Right lobe of liver (tissue), 6 donors: Measurements from ENCODE around the gene C1QTNF6. TPM values are rescaled to one million over a fixed set of nuclear protein-coding genes. Genes with fewer than 3 reads are reported as not detected.

Experiments
- ATAC-seq, 4 donors: fragments of 200-7000 bp; cut with Tn5 transposase; one replicate each; pipeline ENCODE4 v1.9.1; 2020; ENCODE audit warnings: mild to moderate bottlenecking in 4 of 4, moderate library complexity in 4 of 4
- DNase-seq, 3 donors: peaks; one replicate each; pipeline ENCODE4 v3.0.0-alpha.2; 2020
- H3K27ac ChIP-seq, 3 donors: fragments of 200-600 bp; one replicate each; pipeline ENCODE4 v1.8.0; 2022
- H3K27me3 ChIP-seq, 2 donors: fragments of 200-600 bp; one replicate each; pipeline ENCODE4 v1.8.0; 2022
- H3K36me3 ChIP-seq, 4 donors: fragments of 200-600 bp; sonication (generic) in 1 of 4; one replicate each; pipeline versions ENCODE4 v1.5.1 to v1.8.0; 2017 to 2022; ENCODE audit warnings: control low read depth in 1 of 4
- H3K4me1 ChIP-seq, 4 donors: fragments of 200-600 bp; sonication (generic) in 1 of 4; one replicate each; pipeline versions ENCODE4 v1.5.1 to v1.8.0; 2017 to 2022; ENCODE audit warnings: control low read depth in 1 of 4
- H3K4me3 ChIP-seq, 3 donors: fragments of 200-600 bp; one replicate each; pipeline ENCODE4 v1.8.0; 2022
- H3K9me3 ChIP-seq, 4 donors: fragments of 200-600 bp; sonication (generic) in 1 of 4; one replicate each; pipeline versions ENCODE4 v1.5.1 to v1.8.0; 2017 to 2022; ENCODE audit warnings: control low read depth in 1 of 4
- POLR2A ChIP-seq: fragments of 450-650 bp; IDR thresholded peaks from one replicate; pipeline ENCODE4 v1.6.1; 2017; ENCODE audit warnings: antibody characterized with exemption, mild to moderate bottlenecking
- WGBS: methylation state at CpG from one replicate; pipeline ENCODE4 v1.1.6; 2018; ENCODE audit warnings: low coverage, low lambda C conversion rate; ENCODE audit not compliant: insufficient coverage; ENCODE audit errors: missing lambda C conversion rate; 5-methylcytosine and 5-hydroxymethylcytosine counted together
- intact Hi-C, 2 donors: fragments of 100-400 bp; cut with DNase I; formaldehyde crosslinking; loops; one replicate each; pipeline versions ENCODE4 v1.11.2 to v1.14.1; 2022
- total RNA-seq, 6 experiments: library from RNA; depleted of rRNA in 2 of 6; stranded (reverse); fragments of >200 nt in 2 of 6; fragmentation: NEBNext Ultra II Directional in 3 of 6; extraction: Animal tissue kit (Norgen Biotek cat#: 25700) in 3 of 6; gene quantifications; one replicate each; pipeline versions ENCODE4 v1.1.0 to v1.2.4, GENCODE V29; 2016 to 2023
- TF ChIP-seq, protein P1 (sequence below), 4 donors: fragments of 200-600 bp in 3 of 4; fragments of 450-650 bp in 1 of 4; IDR thresholded peaks; one replicate each; pipeline versions ENCODE4 v1.5.1 to v1.8.0; 2016 to 2022; ENCODE audit warnings: antibody characterized with exemption in 4 of 4, mild to moderate bottlenecking in 2 of 4
- donor health status: DM: no; HTN: yes; CAD: no.
- donor health status: DM: no; HTN: no; CAD: no.
- donor health status: DM: no; HTN: no; CAD: no.
- donor health status: DM: no; HTN: yes; CAD: no.
- donor health status: DM: no; HTN: yes; CAD: no.

The C1QTNF6 gene
- total RNA-seq, 6 experiments from 2014 or later, result 3.3 to 12.6 (median 6.3) TPM

DNA sequence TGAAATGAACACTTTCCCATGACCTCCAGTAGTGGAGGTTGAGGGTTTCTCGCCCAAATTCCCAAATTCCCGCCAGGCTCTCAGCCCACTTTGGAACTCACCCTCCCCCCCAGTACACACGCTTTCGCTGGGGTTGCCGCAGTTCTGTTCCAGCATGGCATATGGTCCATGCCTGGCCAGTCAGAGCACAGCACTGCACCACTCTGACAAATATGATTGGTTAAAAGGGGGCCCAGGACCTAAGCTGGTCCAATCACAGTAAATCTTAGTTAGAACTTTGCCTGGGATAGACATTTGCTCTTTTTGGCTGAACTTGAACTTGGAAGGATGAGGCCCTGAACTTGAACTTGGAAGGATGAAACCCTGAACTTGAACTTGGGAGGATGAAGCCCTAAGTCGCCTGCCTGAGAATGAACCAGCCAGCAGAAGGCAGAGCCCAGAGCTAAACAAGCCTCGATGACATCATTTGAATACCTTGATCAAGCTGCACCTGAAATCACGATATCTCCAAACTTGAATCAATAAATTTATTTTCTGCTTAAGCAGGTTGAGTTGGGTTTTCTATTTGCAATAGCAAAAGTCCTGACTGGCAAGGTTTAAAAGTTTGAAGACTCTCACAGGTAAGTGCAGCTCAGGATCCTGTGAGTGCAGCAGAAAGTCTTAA is 36.8 kb upstream of the C1QTNF6 start:
- H3K4me1 ChIP-seq, result no peaks in the 10 kb centered on the region
- no peak overlapping the region for H3K4me3 ChIP-seq
- no peaks in the 10 kb centered on the region for H3K9me3 ChIP-seq
- DNase-seq, result no peak
- H3K27ac ChIP-seq, result no peak overlapping the region
- no peaks in the 10 kb centered on the region for H3K27me3 ChIP-seq
- 56% methylated on average over 8 of the region's 8 CpGs for WGBS
- TF ChIP-seq POLR2A, result no peak
- intact Hi-C loops, result no loop called here
- H3K36me3 ChIP-seq, result no peaks in the 10 kb centered on the region
- no peak for ATAC-seq

DNA sequence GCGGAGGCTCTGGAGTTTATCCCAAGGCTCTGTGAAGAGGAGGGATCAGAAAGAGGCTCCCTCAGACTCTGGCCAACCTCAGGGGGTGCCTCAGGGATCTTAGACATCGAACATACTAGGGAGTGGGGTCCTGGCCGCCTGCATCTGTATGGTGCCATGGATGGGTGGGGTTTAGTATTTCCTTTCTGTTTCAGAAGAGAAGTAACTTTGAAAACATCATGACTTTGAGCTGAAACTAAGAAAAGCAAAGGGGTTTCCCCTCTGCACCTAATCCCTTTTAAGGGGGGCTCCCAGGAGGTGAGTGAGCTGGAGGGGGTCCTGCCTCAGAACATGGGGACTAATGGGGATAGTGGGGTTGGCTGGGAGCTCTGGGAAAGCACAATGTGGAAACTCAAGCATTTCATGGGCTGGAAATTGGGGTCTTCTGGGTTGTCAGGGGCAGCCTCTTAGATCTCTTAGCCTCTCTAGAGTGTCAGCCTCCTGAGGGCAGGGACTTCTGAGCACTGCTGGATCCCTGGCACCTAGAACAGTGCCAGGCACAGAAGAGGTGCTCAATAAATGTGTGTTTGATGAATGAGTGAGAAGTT is 36.0 kb upstream of the C1QTNF6 start:
- 33% methylated on average over 2 of the region's 3 CpGs for WGBS
- H3K36me3 ChIP-seq, result no peaks in the 10 kb centered on the region
- H3K4me1 ChIP-seq, result no peaks in the 10 kb centered on the region
- H3K9me3 ChIP-seq, result no peaks in the 10 kb centered on the region
- intact Hi-C loops, result no loop called here
- H3K27ac ChIP-seq, result no peak overlapping the region
- ATAC-seq, result no peak
- H3K4me3 ChIP-seq, result no peak overlapping the region
- no peaks in the 10 kb centered on the region for H3K27me3 ChIP-seq
- TF ChIP-seq, protein P1, sequence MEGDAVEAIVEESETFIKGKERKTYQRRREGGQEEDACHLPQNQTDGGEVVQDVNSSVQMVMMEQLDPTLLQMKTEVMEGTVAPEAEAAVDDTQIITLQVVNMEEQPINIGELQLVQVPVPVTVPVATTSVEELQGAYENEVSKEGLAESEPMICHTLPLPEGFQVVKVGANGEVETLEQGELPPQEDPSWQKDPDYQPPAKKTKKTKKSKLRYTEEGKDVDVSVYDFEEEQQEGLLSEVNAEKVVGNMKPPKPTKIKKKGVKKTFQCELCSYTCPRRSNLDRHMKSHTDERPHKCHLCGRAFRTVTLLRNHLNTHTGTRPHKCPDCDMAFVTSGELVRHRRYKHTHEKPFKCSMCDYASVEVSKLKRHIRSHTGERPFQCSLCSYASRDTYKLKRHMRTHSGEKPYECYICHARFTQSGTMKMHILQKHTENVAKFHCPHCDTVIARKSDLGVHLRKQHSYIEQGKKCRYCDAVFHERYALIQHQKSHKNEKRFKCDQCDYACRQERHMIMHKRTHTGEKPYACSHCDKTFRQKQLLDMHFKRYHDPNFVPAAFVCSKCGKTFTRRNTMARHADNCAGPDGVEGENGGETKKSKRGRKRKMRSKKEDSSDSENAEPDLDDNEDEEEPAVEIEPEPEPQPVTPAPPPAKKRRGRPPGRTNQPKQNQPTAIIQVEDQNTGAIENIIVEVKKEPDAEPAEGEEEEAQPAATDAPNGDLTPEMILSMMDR (IDR thresholded peaks at IDR 0.05), result no peak
- no peak for TF ChIP-seq POLR2A
- no peak for DNase-seq

DNA sequence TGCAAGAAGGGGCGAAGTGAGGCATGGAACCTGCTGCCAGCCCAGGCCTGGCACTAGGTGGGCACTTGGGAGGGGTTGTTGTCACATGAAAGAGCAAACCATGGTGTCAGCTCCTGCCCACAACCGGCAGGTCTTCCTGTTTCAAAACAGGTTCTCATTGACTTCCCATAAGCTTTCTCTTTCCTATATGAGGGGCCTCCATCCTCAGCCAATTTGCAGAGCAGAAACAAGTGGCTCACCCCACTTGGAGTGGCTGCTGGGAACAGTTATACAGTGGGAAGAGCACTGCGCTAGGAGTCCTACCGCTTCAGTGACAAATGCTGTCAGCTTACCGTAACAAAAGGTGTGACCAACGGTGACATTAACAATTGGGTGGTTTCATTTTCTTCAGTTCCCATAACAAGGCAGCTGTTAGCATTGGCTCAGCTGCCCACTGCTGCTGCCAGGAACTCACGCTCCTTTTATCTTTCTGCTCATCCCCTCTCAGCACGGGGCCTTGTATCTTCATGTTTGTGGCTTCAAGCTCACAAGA is 34.5 kb upstream of the C1QTNF6 start:
- peak overlapping the region in 1 of 3 donors; percentile 40 for H3K27ac ChIP-seq
- DNase-seq, result no peak
- intact Hi-C loops, result no loop called here
- no peak overlapping the region for H3K4me3 ChIP-seq
- 50% methylated on average over 7 of the region's 8 CpGs for WGBS
- no peaks in the 10 kb centered on the region for H3K27me3 ChIP-seq
- no peaks in the 10 kb centered on the region for H3K36me3 ChIP-seq
- no peaks in the 10 kb centered on the region for H3K9me3 ChIP-seq
- no peaks in the 10 kb centered on the region for H3K4me1 ChIP-seq
- ATAC-seq, result peak in 2 of 4 donors; percentile 33 to 53
- TF ChIP-seq, protein P1 (IDR thresholded peaks at IDR 0.05), result no peak
- no peak for TF ChIP-seq POLR2A

DNA sequence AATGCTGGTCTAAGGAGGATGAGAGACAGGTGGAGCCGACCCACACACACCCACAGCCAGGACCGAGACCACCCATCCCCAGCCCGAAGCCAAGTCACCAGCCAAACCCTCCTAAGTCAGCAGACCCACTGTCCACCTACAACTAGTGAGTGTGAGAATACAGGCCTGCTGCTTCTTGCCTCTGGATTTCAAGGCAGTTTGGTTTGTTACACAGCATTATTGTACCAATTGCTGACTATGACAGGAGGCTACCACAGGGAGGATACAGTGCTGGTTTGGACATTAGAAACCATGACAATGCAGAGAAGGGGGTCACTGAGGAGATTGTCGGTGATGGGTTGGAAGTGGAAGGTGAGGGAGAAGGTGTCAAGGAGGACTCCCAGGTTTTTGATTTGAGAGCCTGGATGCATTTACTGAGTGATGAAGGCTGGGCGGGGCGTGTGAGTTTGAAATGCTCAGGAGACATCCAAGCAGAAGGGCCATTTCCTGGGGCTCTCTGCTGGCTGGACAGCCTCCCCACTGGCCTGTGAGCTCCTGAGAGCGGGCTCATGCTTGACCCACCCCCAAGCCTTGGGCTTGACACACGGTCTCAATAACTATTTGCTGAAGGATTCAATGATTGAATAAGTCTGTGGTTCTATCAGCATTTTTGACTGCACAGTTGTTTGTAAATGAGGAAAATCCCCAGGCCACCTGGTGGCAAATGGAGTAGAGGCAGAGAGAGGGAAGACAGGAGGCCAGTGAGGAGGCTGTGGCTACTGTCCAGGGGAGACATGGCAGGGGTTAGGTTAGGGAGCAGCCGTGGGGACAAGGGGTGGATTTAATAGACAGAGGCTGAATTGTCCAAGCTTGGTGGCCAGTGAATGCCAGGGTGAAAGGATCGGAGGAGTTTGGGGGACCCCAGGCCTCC is 33.6 kb upstream of the C1QTNF6 start:
- Histone ChIP-seq H3K27me3 (no peaks in the 10 kb centered on the region), H3K9me3 (no peaks in the 10 kb centered on the region), H3K36me3 (no peaks in the 10 kb centered on the region), H3K27ac (peak overlapping the region in 1 of 3 donors; percentile 40), H3K4me3 (no peak overlapping the region), H3K4me1 (no peaks in the 10 kb centered on the region)
- ATAC-seq (no peak), DNase-seq (no peak)
- WGBS, result 94% methylated on average over 4 of the region's 10 CpGs
- TF ChIP-seq, protein P1 (IDR thresholded peaks at IDR 0.05), result no peak
- no peak for TF ChIP-seq POLR2A
- intact Hi-C loops, result no loop called here
